ENCODE data around the gene MRPL21.

MRPL21 gene

GRCh38 chr11:68855205-68855981, 48.2 kb downstream of the MRPL21 start:
- TF ChIP-seq CTCF (IDR thresholded peaks at IDR 0.05; ENCODE audit: borderline replicate concordance, insufficient read depth, low read depth, low read length): no peak
- no peak overlapping the region for H3K4me3 ChIP-seq (ENCODE audit: low read depth, low read length)

- TF ChIP-seq CTCF (IDR thresholded peaks at IDR 0.05; ENCODE audit: borderline replicate concordance, insufficient read depth, low read depth, low read length): no peak
- H3K4me3 ChIP-seq (ENCODE audit: low read depth, low read length): no peak overlapping the region
Observed at GRCh38 chr11:68854273-68854958, 49.2 kb downstream of the MRPL21 start.

- no peak overlapping the region for H3K4me3 ChIP-seq (ENCODE audit: low read depth, low read length)
- no peak for TF ChIP-seq CTCF (IDR thresholded peaks at IDR 0.05; ENCODE audit: borderline replicate concordance, insufficient read depth, low read depth, low read length)
Observed at GRCh38 chr11:68852628-68853027, 51.0 kb downstream of the MRPL21 start.

- no peak for TF ChIP-seq CTCF (IDR thresholded peaks at IDR 0.05; ENCODE audit: borderline replicate concordance, insufficient read depth, low read depth, low read length)
- H3K4me3 ChIP-seq (ENCODE audit: low read depth, low read length): no peak overlapping the region
Observed at GRCh38 chr11:68848429-68848828, 55.2 kb downstream of the MRPL21 start.

- H3K4me3 ChIP-seq (ENCODE audit: low read depth, low read length): no peak overlapping the region
- no peak for TF ChIP-seq CTCF (IDR thresholded peaks at IDR 0.05; ENCODE audit: borderline replicate concordance, insufficient read depth, low read depth, low read length)
Observed at GRCh38 chr11:68847395-68847794, 56.2 kb downstream of the MRPL21 start.

GRCh38 chr11:68845351-68846002, 58.2 kb downstream of the MRPL21 start:
- H3K4me3 ChIP-seq (ENCODE audit: low read depth, low read length): no peak overlapping the region
- TF ChIP-seq CTCF (IDR thresholded peaks at IDR 0.05; ENCODE audit: borderline replicate concordance, insufficient read depth, low read depth, low read length): no peak

Data from GM12875 (cell line).